SK-N-SH (cell line): ENCODE measurements around the gene DMRT1. TPM values are rescaled to one million over a fixed set of nuclear protein-coding genes. Genes with fewer than 3 reads are reported as not detected.

ENCODE experiments used
- CTCF ChIA-PET: fragments of 300-600, 350-600 bp; formaldehyde crosslinking; extraction: SDS; loops from one replicate; lab custom pipeline; 2021; lab: Yijun Ruan, JAX
- POLR2A ChIA-PET: fragments of 350-600 bp; sonication (Branson Sonifier 250); formaldehyde crosslinking; extraction: SDS; loops from one replicate; lab custom pipeline; 2020; ENCODE audit warnings: antibody characterized with exemption, inconsistent platforms; lab: Yijun Ruan, JAX
- DNase-seq: peaks from one replicate; pipeline ENCODE4 v3.0.0; 2012
- H2AFZ ChIP-seq: fragments of 200-600 bp; sonication (generic); 2 replicates; pipeline ENCODE4 v1.8.1; 2016; ENCODE audit warnings: antibody characterized with exemption, mild to moderate bottlenecking, low read depth
- H3F3A ChIP-seq: fragments of 200-600 bp; sonication (generic); replicated peaks from 2 replicates; pipeline ENCODE3; 2016; ENCODE audit warnings: antibody characterized with exemption, mild to moderate bottlenecking; ENCODE audit not compliant: insufficient read depth
- H3K27ac ChIP-seq, 2 experiments: fragments of 200-500 bp in 1 of 2; fragments of 200-600 bp in 1 of 2; sonication (Bioruptor generic) in 1 of 2; sonication (generic), shearing (Covaris generic) in 1 of 2; 2 replicates each; pipeline versions ENCODE4 v1.5.1 to v1.6.1; 2014 to 2016; ENCODE audit warnings: low read depth in 2 of 2, inconsistent platforms in 1 of 2, low read length in 1 of 2, mild to moderate bottlenecking in 1 of 2, mixed read lengths in 1 of 2
- H3K27me3 ChIP-seq: fragments of 200-600 bp; sonication (generic), shearing (Covaris generic); 2 replicates; pipeline ENCODE4 v1.6.1; 2016; ENCODE audit warnings: mixed run types; ENCODE audit not compliant: insufficient read depth
- H3K36me3 ChIP-seq, 2 experiments: fragments of 200-500 bp in 1 of 2; fragments of 200-600 bp in 1 of 2; sonication (Bioruptor generic) in 1 of 2; sonication (generic) in 1 of 2; replicated peaks in 1 of 2; 2 replicates each; pipeline versions ENCODE3 to v1.5.1; 2014 to 2016; ENCODE audit warnings: low read length in 1 of 2, mild to moderate bottlenecking in 1 of 2; ENCODE audit not compliant: insufficient read depth in 2 of 2, control insufficient read depth in 1 of 2
- H3K4me1 ChIP-seq, 2 experiments: fragments of 200-500 bp in 1 of 2; fragments of 200-600 bp in 1 of 2; sonication (Bioruptor generic) in 1 of 2; sonication (generic), shearing (Covaris generic) in 1 of 2; 2 replicates each; pipeline versions ENCODE4 v1.5.1 to v1.6.1; 2014 to 2016; ENCODE audit warnings: low read depth in 1 of 2, low read length in 1 of 2, mixed run types in 1 of 2; ENCODE audit not compliant: insufficient read depth in 2 of 2, control insufficient read depth in 1 of 2
- H3K4me2 ChIP-seq: fragments of 200-600 bp; sonication (generic), shearing (Covaris generic); 2 replicates; pipeline ENCODE4 v1.6.1; 2017; ENCODE audit warnings: mixed run types
- H3K4me3 ChIP-seq, 2 experiments: fragments of 200-500 bp in 1 of 2; fragments of 200-600 bp in 1 of 2; sonication (Bioruptor generic) in 1 of 2; sonication (generic), shearing (Covaris generic) in 1 of 2; 2 replicates each; pipeline versions ENCODE4 v1.5.1 to v1.8.1; 2014 to 2016; ENCODE audit warnings: low read depth in 2 of 2, inconsistent platforms in 1 of 2, low read length in 1 of 2, mild to moderate bottlenecking in 1 of 2, mixed read lengths in 1 of 2, moderate library complexity in 1 of 2
- H3K79me2 ChIP-seq: fragments of 200-600 bp; sonication (generic); 2 replicates; pipeline ENCODE4 v1.8.1; 2017; ENCODE audit warnings: mild to moderate bottlenecking; ENCODE audit not compliant: insufficient read depth
- H3K9ac ChIP-seq: fragments of 200-600 bp; sonication (generic); 2 replicates; pipeline ENCODE4 v1.6.1; 2017; ENCODE audit warnings: mixed run types
- H3K9me2 ChIP-seq: fragments of 200-600 bp; sonication (generic); 2 replicates; pipeline ENCODE4 v1.6.1; 2017; ENCODE audit warnings: mixed run types
- H3K9me3 ChIP-seq: fragments of 200-600 bp; sonication (generic); 2 replicates; pipeline ENCODE4 v1.6.1; 2017; ENCODE audit warnings: mixed run types, mild to moderate bottlenecking, moderate library complexity
- H4K20me1 ChIP-seq: fragments of 200-600 bp; sonication (generic); 2 replicates; pipeline ENCODE4 v1.6.1; 2017; ENCODE audit warnings: mild to moderate bottlenecking, mixed run types; ENCODE audit not compliant: insufficient read depth
- CHD2 ChIP-seq: fragments of 150-350 bp; IDR thresholded peaks from 2 replicates; pipeline ENCODE4 v1.6.1; 2018; ENCODE audit warnings: low read length; ENCODE audit not compliant: partially characterized antibody
- ELF1 ChIP-seq: IDR thresholded peaks from 2 replicates; pipeline ENCODE4 v1.4.0; 2012
- EP300 ChIP-seq, 2 experiments: IDR thresholded peaks; 2 replicates each; pipeline versions ENCODE4 v1.4.0 to v1.6.1; 2012; ENCODE audit warnings: borderline replicate concordance in 1 of 2, low read depth in 1 of 2, low read length in 1 of 2
- EZH2phosphoT487 ChIP-seq: fragments of 200-600 bp; sonication (generic); IDR thresholded peaks from 2 replicates; pipeline ENCODE4 v1.6.1; 2017; ENCODE audit warnings: low read depth, mixed run types, mild to moderate bottlenecking, antibody characterized with exemption, moderate library complexity, borderline replicate concordance
- FOXM1 ChIP-seq: IDR thresholded peaks from 2 replicates; pipeline ENCODE4 v1.4.0; 2012; ENCODE audit warnings: low read depth, mild to moderate bottlenecking
- JUND ChIP-seq: IDR thresholded peaks from 2 replicates; pipeline ENCODE4 v1.4.0; 2012
- MXI1 ChIP-seq: IDR thresholded peaks from 2 replicates; pipeline ENCODE4 v1.6.1; 2012; ENCODE audit warnings: mild to moderate bottlenecking, low read depth, low read length, improper control_type of control experiment
- NRF1 ChIP-seq: IDR thresholded peaks from 2 replicates; pipeline ENCODE4 v1.6.1; 2012; ENCODE audit warnings: low read depth, mild to moderate bottlenecking, low read length
- RAD21 ChIP-seq: IDR thresholded peaks from 2 replicates; pipeline ENCODE4 v1.6.1; 2012; ENCODE audit warnings: mild to moderate bottlenecking, low read length
- RCOR1 ChIP-seq: fragments of 150-350 bp; IDR thresholded peaks from 2 replicates; pipeline ENCODE4 v1.6.1; 2017; ENCODE audit warnings: antibody characterized with exemption, low read length
- RFX5 ChIP-seq: IDR thresholded peaks from 2 replicates; pipeline ENCODE4 v1.6.1; 2012; ENCODE audit warnings: mild to moderate bottlenecking, improper control_type of control experiment, low read length
- SIN3A ChIP-seq: IDR thresholded peaks from 2 replicates; pipeline ENCODE4 v1.6.1; 2012; ENCODE audit warnings: low read depth, mild to moderate bottlenecking, low read length, moderate library complexity, borderline replicate concordance
- TAF1 ChIP-seq: IDR thresholded peaks from 2 replicates; pipeline ENCODE4 v1.6.1; 2012; ENCODE audit warnings: low read depth, mild to moderate bottlenecking, low read length, moderate library complexity, borderline replicate concordance
- YY1 ChIP-seq: IDR thresholded peaks from 2 replicates; pipeline ENCODE4 v1.4.0; 2012; ENCODE audit warnings: low read depth, mild to moderate bottlenecking
- WGBS: methylation state at CpG from one replicate; pipeline ENCODE4 v1.1.6; 2017; ENCODE audit warnings: low lambda C conversion rate; 5-methylcytosine and 5-hydroxymethylcytosine counted together
- polyA plus RNA-seq, 3 experiments: library from polyadenylated mRNA; depleted of rRNA; stranded (reverse); fragments of >200 nt; gene quantifications; 2 replicates each; pipeline ENCODE4 v1.2.3, GENCODE V29; 2012
- TF ChIP-seq, protein P1 (sequence below): IDR thresholded peaks from 2 replicates; pipeline ENCODE4 v1.4.0; 2012; ENCODE audit warnings: low read depth, borderline replicate concordance
- TF ChIP-seq, protein P2 (sequence below): IDR thresholded peaks from 2 replicates; pipeline ENCODE4; 2012
- TF ChIP-seq, protein P3 (sequence below): IDR thresholded peaks from 2 replicates; pipeline ENCODE4 v1.4.0; 2012; ENCODE audit warnings: low read depth
- TF ChIP-seq, protein P4 (sequence below): fragments of 150-350 bp; IDR thresholded peaks from 2 replicates; pipeline ENCODE4 v1.6.1; 2017; ENCODE audit warnings: antibody characterized with exemption, low read length, low read depth, borderline replicate concordance

Gene DMRT1
- polyA plus RNA-seq, 1 of the 3 experiments (the other 2 are of a cell fraction) = not detected

DNA sequence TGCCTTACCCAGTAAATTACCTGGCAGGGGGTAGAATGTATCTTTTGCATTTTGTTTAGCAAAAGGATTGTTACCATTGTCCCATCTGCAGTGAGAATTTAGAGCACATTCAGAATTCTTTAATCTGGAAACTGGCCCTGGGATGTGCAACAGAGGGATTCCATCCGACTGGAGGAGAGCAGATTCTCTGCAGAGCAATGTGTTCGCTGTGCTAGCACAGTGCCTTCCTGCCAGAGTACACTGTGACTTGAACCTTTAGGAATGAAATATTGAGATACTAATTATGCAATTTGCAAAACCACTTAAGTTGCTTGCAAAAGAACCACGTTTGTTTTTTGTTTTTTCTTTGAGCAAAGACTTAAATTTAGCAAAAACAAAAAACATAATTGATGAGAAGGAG is 22.5 kb upstream of the DMRT1 start:
- H3F3A ChIP-seq = no peaks in the 10 kb centered on the region
- H3K9ac ChIP-seq = no peak overlapping the region
- H3K4me3 ChIP-seq = no peak overlapping the region
- H3K9me3 ChIP-seq = no peaks in the 10 kb centered on the region
- no peaks in the 10 kb centered on the region for H3K36me3 ChIP-seq
- no peak overlapping the region for H2AFZ ChIP-seq
- no peaks in the 10 kb centered on the region for H3K9me2 ChIP-seq
- H3K4me2 ChIP-seq = no peak overlapping the region
- no peaks in the 10 kb centered on the region for H3K79me2 ChIP-seq
- 23% methylated on average over 3 of the region's 3 CpGs for WGBS
- TF ChIP-seq FOXM1 = no peak
- DNase-seq = no peak
- no peaks in the 10 kb centered on the region for H4K20me1 ChIP-seq
- no peaks in the 10 kb centered on the region for H3K4me1 ChIP-seq
- CTCF ChIA-PET = no interaction called here
- H3K27ac ChIP-seq = no peak overlapping the region
- POLR2A ChIA-PET = no interaction called here
- peaks cover 65% of the 10 kb centered on the region for H3K27me3 ChIP-seq

DNA sequence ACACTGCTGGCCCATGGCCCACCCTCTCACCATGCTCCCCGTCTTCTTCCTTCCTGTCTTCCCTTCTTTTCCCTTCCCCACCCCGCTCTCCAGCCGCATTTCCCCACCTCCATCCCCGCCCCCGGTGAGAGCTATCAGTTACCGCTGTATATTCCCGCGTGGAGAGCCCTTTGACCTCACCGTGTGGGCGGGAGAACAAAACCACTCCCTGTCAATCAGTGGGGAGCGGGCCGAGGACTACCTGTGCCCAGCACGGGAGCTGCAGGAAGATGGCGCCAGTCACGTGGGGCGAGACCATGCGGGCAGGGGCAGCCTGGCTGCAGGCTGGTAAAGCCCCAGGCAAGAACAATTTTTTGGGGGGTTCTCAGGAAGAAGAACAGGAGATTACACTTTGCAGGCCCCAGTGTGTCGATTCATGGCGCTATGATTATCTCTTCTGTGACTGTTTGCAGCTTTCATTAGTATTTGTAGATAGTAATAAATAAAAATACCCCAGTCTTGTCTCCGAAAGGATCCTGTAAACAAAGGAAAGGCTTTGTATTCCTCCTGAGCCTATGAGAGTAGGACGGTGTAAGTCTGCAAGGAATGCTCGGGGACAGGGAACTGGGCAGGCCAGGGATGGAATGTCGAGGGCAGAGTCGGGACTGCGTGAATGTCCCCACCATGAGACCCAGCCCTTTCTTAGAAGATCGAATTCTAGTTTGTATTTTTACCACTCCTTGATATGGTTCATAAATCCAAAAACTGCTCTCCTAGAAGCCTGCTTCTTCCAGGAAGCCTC is 14.8 kb upstream of the DMRT1 start:
- H3K4me2 ChIP-seq = no peak overlapping the region
- ChIA-PET CTCF (no interaction called here), POLR2A (no interaction called here)
- H2AFZ ChIP-seq = no peak overlapping the region
- H3K27ac ChIP-seq = no peak overlapping the region
- H3K4me1 ChIP-seq = no peaks in the 10 kb centered on the region
- no peaks in the 10 kb centered on the region for H3K36me3 ChIP-seq
- TF ChIP-seq, protein P1, sequence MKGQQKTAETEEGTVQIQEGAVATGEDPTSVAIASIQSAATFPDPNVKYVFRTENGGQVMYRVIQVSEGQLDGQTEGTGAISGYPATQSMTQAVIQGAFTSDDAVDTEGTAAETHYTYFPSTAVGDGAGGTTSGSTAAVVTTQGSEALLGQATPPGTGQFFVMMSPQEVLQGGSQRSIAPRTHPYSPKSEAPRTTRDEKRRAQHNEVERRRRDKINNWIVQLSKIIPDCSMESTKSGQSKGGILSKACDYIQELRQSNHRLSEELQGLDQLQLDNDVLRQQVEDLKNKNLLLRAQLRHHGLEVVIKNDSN = peak; percentile 58; the same call in 1 of the 2 replicates
- no peak for TF ChIP-seq RAD21
- no peaks in the 10 kb centered on the region for H3K79me2 ChIP-seq
- H4K20me1 ChIP-seq = no peaks in the 10 kb centered on the region
- no peak for DNase-seq
- H3K9ac ChIP-seq = no peak overlapping the region
- H3F3A ChIP-seq = peaks cover 3% of the 10 kb centered on the region
- no peaks in the 10 kb centered on the region for H3K9me2 ChIP-seq
- no peak overlapping the region for H3K4me3 ChIP-seq
- no peaks in the 10 kb centered on the region for H3K9me3 ChIP-seq
- WGBS = 18% methylated on average over 26 of the region's 26 CpGs
- peaks cover 70% of the 10 kb centered on the region for H3K27me3 ChIP-seq

- 10% methylated on average over 7 of the region's 7 CpGs for WGBS
- Histone ChIP-seq H3K9ac (no peak overlapping the region), H3K4me3 (no peak overlapping the region), H3K36me3 (no peaks in the 10 kb centered on the region), H3K9me3 (no peaks in the 10 kb centered on the region), H2AFZ (no peak overlapping the region), H3K4me1 (no peaks in the 10 kb centered on the region), H3K79me2 (no peaks in the 10 kb centered on the region), H3K27ac (no peak overlapping the region), H3K27me3 (peaks cover 91% of the 10 kb centered on the region), H3F3A (peaks cover 4% of the 10 kb centered on the region), H3K4me2 (no peak overlapping the region), H4K20me1 (no peaks in the 10 kb centered on the region), H3K9me2 (no peaks in the 10 kb centered on the region)
- ChIA-PET CTCF (no interaction called here), POLR2A (no interaction called here)
- DNase-seq = no peak
- TF ChIP-seq, protein P2, sequence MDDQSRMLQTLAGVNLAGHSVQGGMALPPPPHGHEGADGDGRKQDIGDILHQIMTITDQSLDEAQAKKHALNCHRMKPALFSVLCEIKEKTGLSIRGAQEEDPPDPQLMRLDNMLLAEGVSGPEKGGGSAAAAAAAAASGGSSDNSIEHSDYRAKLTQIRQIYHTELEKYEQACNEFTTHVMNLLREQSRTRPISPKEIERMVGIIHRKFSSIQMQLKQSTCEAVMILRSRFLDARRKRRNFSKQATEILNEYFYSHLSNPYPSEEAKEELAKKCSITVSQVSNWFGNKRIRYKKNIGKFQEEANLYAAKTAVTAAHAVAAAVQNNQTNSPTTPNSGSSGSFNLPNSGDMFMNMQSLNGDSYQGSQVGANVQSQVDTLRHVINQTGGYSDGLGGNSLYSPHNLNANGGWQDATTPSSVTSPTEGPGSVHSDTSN = no peak
- TF ChIP-seq NRF1 (no peak), SIN3A (no peak), ELF1 (no peak), RFX5 (no peak), EP300 (IDR thresholded peaks at IDR 0.05; ENCODE audit: borderline replicate concordance in 1 of 2, low read depth in 1 of 2, low read length in 1 of 2) (no peak), CHD2 (no peak), FOXM1 (no peak), MXI1 (no peak), YY1 (no peak), EZH2phosphoT487 (no peak), JUND (no peak), RCOR1 (no peak), RAD21 (no peak), TAF1 (no peak)
- TF ChIP-seq, protein P3, sequence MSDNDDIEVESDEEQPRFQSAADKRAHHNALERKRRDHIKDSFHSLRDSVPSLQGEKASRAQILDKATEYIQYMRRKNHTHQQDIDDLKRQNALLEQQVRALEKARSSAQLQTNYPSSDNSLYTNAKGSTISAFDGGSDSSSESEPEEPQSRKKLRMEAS = no peak
- TF ChIP-seq, protein P4, sequence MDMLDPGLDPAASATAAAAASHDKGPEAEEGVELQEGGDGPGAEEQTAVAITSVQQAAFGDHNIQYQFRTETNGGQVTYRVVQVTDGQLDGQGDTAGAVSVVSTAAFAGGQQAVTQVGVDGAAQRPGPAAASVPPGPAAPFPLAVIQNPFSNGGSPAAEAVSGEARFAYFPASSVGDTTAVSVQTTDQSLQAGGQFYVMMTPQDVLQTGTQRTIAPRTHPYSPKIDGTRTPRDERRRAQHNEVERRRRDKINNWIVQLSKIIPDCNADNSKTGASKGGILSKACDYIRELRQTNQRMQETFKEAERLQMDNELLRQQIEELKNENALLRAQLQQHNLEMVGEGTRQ = no peak
Measured at GRCh38 chr9:840343-840742, 1.2 kb upstream of the DMRT1 start.
